Endodermal cell (in vitro differentiated cells): Measurements from ENCODE around the gene ZNF710. TPM values are rescaled to one million over a fixed set of nuclear protein-coding genes. Genes with fewer than 3 reads are reported as not detected.

ENCODE experiments used
- DNase-seq: peaks from one replicate; pipeline ENCODE4 v3.0.0-alpha.2; 2017
- H3K27ac ChIP-seq: 2 replicates; pipeline ENCODE4 v1.5.1; 2013; ENCODE audit warnings: mild to moderate bottlenecking, low read depth, low read length, moderate library complexity
- H3K27me3 ChIP-seq: 2 replicates; pipeline ENCODE4 v1.6.1; 2013; ENCODE audit warnings: mild to moderate bottlenecking, low read length, moderate library complexity; ENCODE audit not compliant: insufficient read depth, control insufficient read depth, poor library complexity, severe bottlenecking
- H3K36me3 ChIP-seq: 2 replicates; pipeline ENCODE4 v1.7.0; 2013; ENCODE audit warnings: mild to moderate bottlenecking, low read length, moderate library complexity; ENCODE audit not compliant: control insufficient read depth, insufficient read depth
- H3K4me1 ChIP-seq: one replicate; pipeline ENCODE4 v1.7.0; 2013; ENCODE audit warnings: low read length; ENCODE audit not compliant: control insufficient read depth, insufficient read depth
- H3K4me3 ChIP-seq: 2 replicates; pipeline ENCODE4 v1.5.1; 2013; ENCODE audit warnings: mild to moderate bottlenecking, low read length, moderate library complexity
- H3K9ac ChIP-seq: 2 replicates; pipeline ENCODE4 v1.6.1; 2013; ENCODE audit warnings: mild to moderate bottlenecking, low read length, moderate library complexity; ENCODE audit not compliant: poor library complexity, severe bottlenecking; ENCODE audit errors: extremely low read depth
- H3K9me3 ChIP-seq: 2 replicates; pipeline ENCODE4 v1.6.1; 2013; ENCODE audit warnings: mild to moderate bottlenecking, low read length, moderate library complexity; ENCODE audit not compliant: control insufficient read depth
- H3K27ac Mint-ChIP-seq: 2 replicates; pipeline ENCODE4 v1.8.0; 2020; ENCODE audit warnings: mixed read lengths
- H3K27me3 Mint-ChIP-seq: 2 replicates; pipeline ENCODE4 v1.8.0; 2021; ENCODE audit warnings: mild to moderate bottlenecking, mixed read lengths; ENCODE audit not compliant: insufficient read depth
- H3K36me3 Mint-ChIP-seq: 2 replicates; pipeline ENCODE4 v1.8.0; 2020; ENCODE audit warnings: low read depth, mixed read lengths
- H3K4me1 Mint-ChIP-seq: 2 replicates; pipeline ENCODE4 v1.8.0; 2020; ENCODE audit warnings: mixed read lengths
- H3K4me3 Mint-ChIP-seq: 2 replicates; pipeline ENCODE4 v1.8.0; 2020; ENCODE audit warnings: mild to moderate bottlenecking, moderate library complexity, mixed read lengths
- H3K9me3 Mint-ChIP-seq: 2 replicates; pipeline ENCODE4 v1.8.0; 2020; ENCODE audit warnings: mild to moderate bottlenecking, mixed read lengths
- WGBS, 2 experiments: methylation state at CpG; one replicate each; pipeline versions ENCODE4 v1.1.5 to v1.1.7; 2013; ENCODE audit warnings: missing lambda C conversion rate in 2 of 2, mixed read lengths in 1 of 2; ENCODE audit not compliant: insufficient coverage in 1 of 2, insufficient read length in 1 of 2; 5-methylcytosine and 5-hydroxymethylcytosine counted together
- microRNA-seq: library from miRNA; unstranded; fragments of <30 nt; microRNA quantifications from one replicate; pipeline ENCODE4 v1.2.0, GENCODE V29; 2020; ENCODE audit warnings: borderline microRNAs expressed
- total RNA-seq, 2 donors: library from RNA; stranded (reverse); fragmentation: NEBNext Ultra II Directional in 1 of 2; extraction: Animal tissue kit (Norgen Biotek cat#: 25700) in 1 of 2; gene quantifications; 2 replicates in 1 of 2; 3 replicates in 1 of 2; pipeline ENCODE4 v1.2.1, GENCODE V29; 2021
- TF ChIP-seq, protein P1 (sequence below): fragments of 200-600 bp; sonication (generic); conservative IDR thresholded peaks from 2 replicates; pipeline ENCODE4 v1.5.0; 2021; ENCODE audit warnings: antibody characterized with exemption, mild to moderate bottlenecking

Gene ZNF710
- total RNA-seq, 2 donors from 2014 or later: 31.8 to 39.1 TPM

DNA sequence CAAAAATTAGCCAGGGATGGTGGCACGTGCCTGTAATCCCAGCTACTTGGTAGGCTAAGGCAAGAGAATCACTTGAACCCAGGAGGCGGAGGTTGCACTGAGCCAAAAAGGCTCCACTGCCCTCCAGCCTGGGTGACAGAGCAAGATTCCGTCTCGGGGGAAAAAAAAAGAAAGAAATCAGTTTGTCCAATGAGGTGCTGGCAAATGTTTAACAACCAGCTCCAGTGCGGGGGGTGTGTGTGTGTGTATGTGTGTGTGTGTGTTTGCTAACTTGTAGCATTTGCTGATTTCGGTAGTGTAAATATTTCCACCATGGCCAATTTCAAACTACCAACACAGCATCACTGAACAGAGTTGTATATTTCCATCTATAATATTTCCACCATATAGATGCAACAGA lies 124.9 kb downstream of the ZNF710 start:
- Histone ChIP-seq H3K27ac (no peak overlapping the region), H3K36me3 (no peaks in the 10 kb centered on the region), H3K4me3 (no peak overlapping the region), H3K9ac (no peak overlapping the region), H3K4me1 (no peaks in the 10 kb centered on the region), H3K27me3 (no peaks in the 10 kb centered on the region), H3K9me3 (no peaks in the 10 kb centered on the region)
- no peak overlapping the region for H3K27ac Mint-ChIP-seq
- TF ChIP-seq, protein P1, sequence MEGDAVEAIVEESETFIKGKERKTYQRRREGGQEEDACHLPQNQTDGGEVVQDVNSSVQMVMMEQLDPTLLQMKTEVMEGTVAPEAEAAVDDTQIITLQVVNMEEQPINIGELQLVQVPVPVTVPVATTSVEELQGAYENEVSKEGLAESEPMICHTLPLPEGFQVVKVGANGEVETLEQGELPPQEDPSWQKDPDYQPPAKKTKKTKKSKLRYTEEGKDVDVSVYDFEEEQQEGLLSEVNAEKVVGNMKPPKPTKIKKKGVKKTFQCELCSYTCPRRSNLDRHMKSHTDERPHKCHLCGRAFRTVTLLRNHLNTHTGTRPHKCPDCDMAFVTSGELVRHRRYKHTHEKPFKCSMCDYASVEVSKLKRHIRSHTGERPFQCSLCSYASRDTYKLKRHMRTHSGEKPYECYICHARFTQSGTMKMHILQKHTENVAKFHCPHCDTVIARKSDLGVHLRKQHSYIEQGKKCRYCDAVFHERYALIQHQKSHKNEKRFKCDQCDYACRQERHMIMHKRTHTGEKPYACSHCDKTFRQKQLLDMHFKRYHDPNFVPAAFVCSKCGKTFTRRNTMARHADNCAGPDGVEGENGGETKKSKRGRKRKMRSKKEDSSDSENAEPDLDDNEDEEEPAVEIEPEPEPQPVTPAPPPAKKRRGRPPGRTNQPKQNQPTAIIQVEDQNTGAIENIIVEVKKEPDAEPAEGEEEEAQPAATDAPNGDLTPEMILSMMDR: no peak
- DNase-seq: no peak
- H3K9me3 Mint-ChIP-seq: no peaks in the 10 kb centered on the region
- H3K27me3 Mint-ChIP-seq: peaks cover 6% of the 10 kb centered on the region
- no peak overlapping the region for H3K4me3 Mint-ChIP-seq
- peaks cover 10% of the 10 kb centered on the region for H3K4me1 Mint-ChIP-seq
- WGBS, 2 experiments: 89 to 100% methylated on average over 2 to 4 of the region's 6 CpGs
- no peaks in the 10 kb centered on the region for H3K36me3 Mint-ChIP-seq

DNA sequence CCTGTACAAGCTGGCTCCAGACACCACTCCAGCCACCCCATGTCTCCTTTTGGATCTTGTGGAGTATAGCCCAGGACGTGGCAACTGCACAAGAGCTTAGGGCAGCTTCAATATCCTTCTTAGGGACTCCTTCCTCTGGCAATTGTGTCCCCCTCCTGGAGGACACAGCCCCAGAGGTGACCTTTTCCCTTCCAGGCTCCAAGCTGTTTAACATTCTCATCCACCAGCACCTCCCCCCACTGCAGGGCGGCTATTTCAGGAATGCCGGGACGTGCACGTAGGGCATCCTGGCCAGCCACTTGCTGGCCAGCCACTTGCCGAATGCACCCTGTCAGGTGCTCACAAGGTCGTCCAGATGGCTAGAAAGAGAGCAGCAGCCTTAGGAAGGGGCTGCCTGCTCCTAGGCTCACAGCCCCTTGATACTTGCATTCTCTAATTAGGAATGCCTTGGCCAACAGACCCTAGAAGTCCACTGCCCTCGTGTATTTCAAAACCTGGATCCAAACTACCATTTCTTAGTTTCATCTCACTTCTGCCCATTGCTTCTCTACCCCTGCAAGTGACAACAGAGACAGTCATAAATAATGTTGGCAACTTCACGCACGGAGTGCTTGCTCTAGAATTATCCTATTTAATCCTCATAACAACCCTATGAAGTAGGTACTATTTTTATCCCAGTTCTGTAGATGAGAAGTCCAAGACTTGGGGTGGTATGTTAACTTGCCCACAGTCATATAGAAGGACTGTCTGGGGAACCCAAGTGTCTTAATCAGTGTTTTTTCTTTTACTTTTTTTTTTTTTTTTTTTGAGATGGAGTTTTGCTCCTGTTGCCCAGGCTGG lies 125.7 kb downstream of the ZNF710 start:
- Mint-ChIP-seq H3K36me3 (no peaks in the 10 kb centered on the region), H3K4me3 (peak overlapping the region; percentile 12), H3K4me1 (peaks cover 8% of the 10 kb centered on the region), H3K27me3 (peaks cover 6% of the 10 kb centered on the region), H3K27ac (peak overlapping the region; percentile 43), H3K9me3 (no peaks in the 10 kb centered on the region)
- H3K27me3 ChIP-seq: no peaks in the 10 kb centered on the region
- H3K9ac ChIP-seq: no peak overlapping the region
- no peaks in the 10 kb centered on the region for H3K36me3 ChIP-seq
- H3K27ac ChIP-seq: no peak overlapping the region
- no peaks in the 10 kb centered on the region for H3K9me3 ChIP-seq
- H3K4me1 ChIP-seq: no peaks in the 10 kb centered on the region
- WGBS, 2 experiments: 15 to 47% methylated on average over 5 to 10 of the region's 10 CpGs
- TF ChIP-seq, protein P1: no peak
- H3K4me3 ChIP-seq: no peak overlapping the region
- DNase-seq: peak; percentile 92

DNA sequence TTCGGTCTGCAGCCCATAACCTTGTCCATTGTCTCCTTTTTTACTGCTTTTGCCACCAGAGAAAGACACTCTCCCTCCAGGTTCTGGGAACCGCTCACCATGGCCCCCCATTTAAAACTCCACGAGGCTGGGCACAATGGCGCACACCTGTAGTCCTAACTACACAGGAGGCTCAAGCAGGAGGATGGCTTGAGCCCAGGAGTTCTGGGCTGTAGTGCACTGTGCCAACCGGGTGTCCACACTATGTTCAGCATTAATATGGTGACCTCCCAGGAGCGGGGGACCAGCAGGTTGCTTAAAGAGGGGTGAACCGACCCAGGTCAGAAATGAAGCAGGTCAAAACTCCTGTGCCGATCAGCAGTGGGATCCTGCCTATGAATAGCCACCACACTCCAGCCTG lies 129.2 kb downstream of the ZNF710 start:
- no peak overlapping the region for H3K9ac ChIP-seq
- no peak overlapping the region for H3K4me3 ChIP-seq
- H3K27ac ChIP-seq: no peak overlapping the region
- no peaks in the 10 kb centered on the region for H3K9me3 ChIP-seq
- Mint-ChIP-seq H3K27me3 (peaks cover 17% of the 10 kb centered on the region), H3K4me3 (no peak overlapping the region), H3K36me3 (no peaks in the 10 kb centered on the region), H3K4me1 (peaks cover 8% of the 10 kb centered on the region), H3K27ac (no peak overlapping the region), H3K9me3 (no peaks in the 10 kb centered on the region)
- no peaks in the 10 kb centered on the region for H3K27me3 ChIP-seq
- DNase-seq: no peak
- TF ChIP-seq, protein P1: no peak
- WGBS, 2 experiments: 82 to 100% methylated on average over 4 to 8 of the region's 8 CpGs
- no peaks in the 10 kb centered on the region for H3K4me1 ChIP-seq
- H3K36me3 ChIP-seq: no peaks in the 10 kb centered on the region

Small RNA genes within 50 kb of the gene (microRNA-seq; reads per million reads assigned to microRNA genes)
- gene MIR3174: not detected

Other genes starting within 250 kb of the ZNF710 start
- 1 to 10 TPM in 1 of 2 donors, under 1 TPM in 1; 0.22 to 1.3 TPM for gene MESP2, start 225.0 kb upstream of the ZNF710 start, total RNA-seq
- 1 to 10 TPM in 1 of 2 donors, under 1 TPM in 1; 0.95 to 3.3 TPM for gene ANPEP, start 186.5 kb upstream of the ZNF710 start, total RNA-seq
- 10 to 100 TPM; 39.5 to 54.4 TPM for gene AP3S2, start 107.3 kb upstream of the ZNF710 start, total RNA-seq
- 10 to 100 TPM in 1 of 2 donors, 1 to 10 TPM in 1; 6.9 to 11.2 TPM for gene ARPIN, start 88.4 kb upstream of the ZNF710 start, total RNA-seq
- 10 to 100 TPM; 27.0 to 50.8 TPM for gene IDH2, start 101.1 kb downstream of the ZNF710 start, total RNA-seq
- gene SEMA4B, start 200.0 kb downstream of the ZNF710 start, total RNA-seq: 10 to 100 TPM; 25.1 to 33.1 TPM
- gene CIB1, start 232.6 kb downstream of the ZNF710 start, total RNA-seq: 10 to 100 TPM; 31.3 to 34.0 TPM
- gene GDPGP1, start 232.9 kb downstream of the ZNF710 start, total RNA-seq: 1 to 10 TPM; 4.8 to 5.4 TPM
- under 1 TPM; 0.15 to 0.46 TPM for gene TTLL13, start 248.2 kb downstream of the ZNF710 start, total RNA-seq